ENCODE results near the gene MAP3K5. TPM values are rescaled to one million over a fixed set of nuclear protein-coding genes. Genes with fewer than 3 reads are reported as not detected.

Gene MAP3K5
- total RNA-seq, 1 donor from 2014 or later: 1.7 TPM

- DNase-seq (ENCODE audit: low read depth) (peak; percentile 82), FAIRE-seq (no peak)
- Histone ChIP-seq H3K36me3 (ENCODE audit: insufficient read depth, low read length) (no peaks in the 10 kb centered on the region), H3K27ac (ENCODE audit: low read depth, low read length) (peak overlapping the region; percentile 75), H4K20me1 (ENCODE audit: insufficient read depth, low read length) (no peaks in the 10 kb centered on the region), H3K4me3 (ENCODE audit: insufficient read depth, low read depth, low read length) (no peak overlapping the region), H3K4me2 (ENCODE audit: low read length) (peak overlapping the region; percentile 70), H3K4me1 (ENCODE audit: insufficient read depth, low read length) (peaks cover 45% of the 10 kb centered on the region), H3K27me3 (ENCODE audit: insufficient read depth, low read length) (no peaks in the 10 kb centered on the region), H3K79me2 (ENCODE audit: insufficient read depth, low read length) (no peaks in the 10 kb centered on the region), H3K9me3 (ENCODE audit: insufficient read depth, low read depth, low read length) (no peaks in the 10 kb centered on the region), H3K9ac (ENCODE audit: low read length) (peak overlapping the region; percentile 63), H2AFZ (ENCODE audit: low read depth, low read length) (no peak overlapping the region)
- Mint-ChIP-seq H3K27ac (ENCODE audit: unreplicated experiment) (peak overlapping the region; percentile 35), H3K4me3 (ENCODE audit: unreplicated experiment) (no peak overlapping the region), H3K4me1 (ENCODE audit: low read depth, unreplicated experiment) (peaks cover 10% of the 10 kb centered on the region), H3K36me3 (ENCODE audit: low read depth, unreplicated experiment) (no peaks in the 10 kb centered on the region), H3K27me3 (ENCODE audit: low read depth, unreplicated experiment) (no peaks in the 10 kb centered on the region), H3K9me3 (ENCODE audit: unreplicated experiment) (no peaks in the 10 kb centered on the region)
- no peak for TF ChIP-seq EZH2 (IDR thresholded peaks at IDR 0.05; ENCODE audit: insufficient read depth, low read length)
- no peak for TF ChIP-seq CTCF (IDR thresholded peaks at IDR 0.05; ENCODE audit: insufficient read depth, low read depth, low read length)
These were observed 183.3 kb downstream of the MAP3K5 start for GRCh38 chr6:136608991-136609390.

- Histone ChIP-seq H3K79me2 (ENCODE audit: insufficient read depth, low read length) (no peaks in the 10 kb centered on the region), H3K27me3 (ENCODE audit: insufficient read depth, low read length) (no peaks in the 10 kb centered on the region), H3K36me3 (ENCODE audit: insufficient read depth, low read length) (peaks cover 2% of the 10 kb centered on the region), H3K27ac (ENCODE audit: low read depth, low read length) (peak overlapping the region; percentile 75), H4K20me1 (ENCODE audit: insufficient read depth, low read length) (no peaks in the 10 kb centered on the region), H3K9me3 (ENCODE audit: insufficient read depth, low read depth, low read length) (no peaks in the 10 kb centered on the region), H3K4me1 (ENCODE audit: insufficient read depth, low read length) (peaks cover 39% of the 10 kb centered on the region), H3K4me2 (ENCODE audit: low read length) (peak overlapping the region; percentile 70), H3K9ac (ENCODE audit: low read length) (peak overlapping the region; percentile 63), H3K4me3 (ENCODE audit: insufficient read depth, low read depth, low read length) (no peak overlapping the region), H2AFZ (ENCODE audit: low read depth, low read length) (no peak overlapping the region)
- H3K36me3 Mint-ChIP-seq (ENCODE audit: low read depth, unreplicated experiment): no peaks in the 10 kb centered on the region
- DNase-seq (ENCODE audit: low read depth): peak; percentile 30
- H3K27ac Mint-ChIP-seq (ENCODE audit: unreplicated experiment): no peak overlapping the region
- FAIRE-seq: no peak
- peaks cover 10% of the 10 kb centered on the region for H3K4me1 Mint-ChIP-seq (ENCODE audit: low read depth, unreplicated experiment)
- no peak overlapping the region for H3K4me3 Mint-ChIP-seq (ENCODE audit: unreplicated experiment)
- TF ChIP-seq EZH2 (IDR thresholded peaks at IDR 0.05; ENCODE audit: insufficient read depth, low read length) (no peak), CTCF (IDR thresholded peaks at IDR 0.05; ENCODE audit: insufficient read depth, low read depth, low read length) (peak; percentile 72)
- no peaks in the 10 kb centered on the region for H3K9me3 Mint-ChIP-seq (ENCODE audit: unreplicated experiment)
- H3K27me3 Mint-ChIP-seq (ENCODE audit: low read depth, unreplicated experiment): no peaks in the 10 kb centered on the region
These were observed 184.1 kb downstream of the MAP3K5 start for GRCh38 chr6:136607932-136608772.
